GM23248 (cell line): ENCODE measurements around the gene TIAM2. TPM values are rescaled to one million over a fixed set of nuclear protein-coding genes. Genes with fewer than 3 reads are reported as not detected.

Experiments
- DNase-seq: peaks from one replicate; pipeline ENCODE4 v3.0.0-alpha.2; 2015
- H2AFZ ChIP-seq: fragments of 200-600 bp; sonication (generic); 2 replicates; pipeline ENCODE4 v1.6.1; 2016; ENCODE audit warnings: antibody characterized with exemption
- H3F3A ChIP-seq: fragments of 200-600 bp; sonication (generic); 2 replicates; pipeline ENCODE4 v1.6.1; 2016; ENCODE audit warnings: mild to moderate bottlenecking, antibody characterized with exemption, mixed run types; ENCODE audit not compliant: insufficient read depth
- H3K27ac ChIP-seq: fragments of 200-600 bp; sonication (generic); 2 replicates; pipeline ENCODE4 v1.5.1; 2016; ENCODE audit warnings: mild to moderate bottlenecking
- H3K27me3 ChIP-seq: fragments of 200-600 bp; sonication (generic); replicated peaks from 2 replicates; pipeline ENCODE4 v1.6.1; 2016; ENCODE audit warnings: mild to moderate bottlenecking; ENCODE audit not compliant: insufficient read depth
- H3K36me3 ChIP-seq: fragments of 200-600 bp; sonication (generic); 2 replicates; pipeline ENCODE4 v1.6.1; 2016; ENCODE audit warnings: low read depth, mild to moderate bottlenecking
- H3K4me1 ChIP-seq: fragments of 200-600 bp; sonication (generic); 2 replicates; pipeline ENCODE4 v1.6.1; 2016; ENCODE audit warnings: mild to moderate bottlenecking; ENCODE audit not compliant: insufficient read depth
- H3K4me2 ChIP-seq: fragments of 200-600 bp; sonication (generic); one replicate; pipeline ENCODE4 v1.6.1; 2016; ENCODE audit warnings: mild to moderate bottlenecking; ENCODE audit not compliant: unreplicated experiment
- H3K4me3 ChIP-seq: fragments of 200-600 bp; sonication (generic); 2 replicates; pipeline ENCODE4 v1.5.1; 2016; ENCODE audit warnings: mild to moderate bottlenecking
- H3K79me2 ChIP-seq: fragments of 200-600 bp; sonication (generic); 2 replicates; pipeline ENCODE4 v1.6.1; 2016; ENCODE audit warnings: mild to moderate bottlenecking; ENCODE audit not compliant: insufficient read depth
- H3K9ac ChIP-seq: fragments of 200-600 bp; sonication (generic); 2 replicates; pipeline ENCODE4 v1.6.1; 2016; ENCODE audit warnings: mild to moderate bottlenecking
- H3K9me2 ChIP-seq: fragments of 200-600 bp; sonication (generic); 2 replicates; pipeline ENCODE4 v1.6.1; 2016; ENCODE audit warnings: mixed run types, mild to moderate bottlenecking, moderate library complexity; ENCODE audit not compliant: insufficient read depth
- H3K9me3 ChIP-seq: fragments of 200-600 bp; sonication (generic); one replicate; pipeline ENCODE4 v1.6.1; 2017; ENCODE audit warnings: low read depth
- H4K20me1 ChIP-seq: fragments of 200-600 bp; sonication (generic); 2 replicates; pipeline ENCODE4 v1.6.0; 2016; ENCODE audit not compliant: insufficient read depth
- EZH2 ChIP-seq: fragments of 200-600 bp; sonication (generic); IDR thresholded peaks from 2 replicates; pipeline ENCODE4 v1.6.1; 2018; ENCODE audit warnings: antibody characterized with exemption, mild to moderate bottlenecking; ENCODE audit not compliant: insufficient read depth, poor library complexity, severe bottlenecking
- EZH2phosphoT487 ChIP-seq: fragments of 200-600 bp; sonication (generic); IDR thresholded peaks from 2 replicates; pipeline ENCODE4 v1.6.1; 2018; ENCODE audit warnings: antibody characterized with exemption, moderate library complexity, mild to moderate bottlenecking, low read depth; ENCODE audit not compliant: insufficient read depth
- WGBS, 2 experiments: methylation state at CpG; one replicate each; pipeline ENCODE4 v1.1.6; 2015 to 2017; ENCODE audit warnings: low lambda C conversion rate in 2 of 2, low coverage in 1 of 2; ENCODE audit errors: missing lambda C conversion rate in 2 of 2; 5-methylcytosine and 5-hydroxymethylcytosine counted together
- in situ Hi-C: fragments of 300-500 bp; cut with MboI; formaldehyde crosslinking; loops from 2 replicates; pipeline ENCODE4 v1.15.0; 2020
- polyA plus RNA-seq: library from polyadenylated mRNA; unstranded; fragments of >200 nt; fragmentation: Nextera tagmentation; extraction: Ambion mirVana; gene quantifications from 2 replicates; pipeline ENCODE4 v1.2.1, GENCODE V29; 2016
- total RNA-seq: library from RNA; depleted of rRNA; stranded (reverse); fragments of >200 nt; shearing (Covaris generic); gene quantifications from 2 replicates; pipeline ENCODE4 v1.2.3, GENCODE V29; 2014

TIAM2 gene
- total and polyA plus RNA-seq, 2 experiments from 2014 or later, result 2.4 to 2.6 TPM

- Histone ChIP-seq H3K79me2 (no peaks in the 10 kb centered on the region), H3K9me3 (no peaks in the 10 kb centered on the region), H3K27me3 (no peaks in the 10 kb centered on the region), H3K9me2 (no peaks in the 10 kb centered on the region), H4K20me1 (no peaks in the 10 kb centered on the region), H3K27ac (no peak overlapping the region), H3K4me2 (no peak overlapping the region), H3K9ac (no peak overlapping the region), H3F3A (no peaks in the 10 kb centered on the region), H3K36me3 (no peaks in the 10 kb centered on the region), H2AFZ (no peak overlapping the region), H3K4me3 (no peak overlapping the region), H3K4me1 (peaks cover 22% of the 10 kb centered on the region)
- DNase-seq, result no peak
- 95 to 96% methylated on average over 4 of the region's 4 CpGs for WGBS, 2 experiments
- TF ChIP-seq EZH2 (no peak), EZH2phosphoT487 (no peak)
- in situ Hi-C loops, result no loop called here
Observed at GRCh38 chr6:155089746-155090145, 94.6 kb downstream of the TIAM2 start.

- Histone ChIP-seq H3K27ac (no peak overlapping the region), H3K9me2 (no peaks in the 10 kb centered on the region), H3K79me2 (no peaks in the 10 kb centered on the region), H3K36me3 (no peaks in the 10 kb centered on the region), H3K4me1 (peaks cover 22% of the 10 kb centered on the region), H3K27me3 (no peaks in the 10 kb centered on the region), H2AFZ (no peak overlapping the region), H3F3A (no peaks in the 10 kb centered on the region), H3K9ac (no peak overlapping the region), H3K4me2 (no peak overlapping the region), H3K9me3 (no peaks in the 10 kb centered on the region), H4K20me1 (no peaks in the 10 kb centered on the region), H3K4me3 (no peak overlapping the region)
- TF ChIP-seq EZH2, result no peak
- TF ChIP-seq EZH2phosphoT487, result no peak
- in situ Hi-C loops, result no loop called here
- DNase-seq, result no peak
- 80 to 91% methylated on average over 1 of the region's 1 CpG for WGBS, 2 experiments
Observed at GRCh38 chr6:155090166-155090565, 95.1 kb downstream of the TIAM2 start.

- Histone ChIP-seq H3K36me3 (no peaks in the 10 kb centered on the region), H3F3A (no peaks in the 10 kb centered on the region), H3K27ac (no peak overlapping the region), H3K4me3 (no peak overlapping the region), H3K9me2 (no peaks in the 10 kb centered on the region), H3K79me2 (no peaks in the 10 kb centered on the region), H3K9me3 (no peaks in the 10 kb centered on the region), H4K20me1 (no peaks in the 10 kb centered on the region), H3K27me3 (no peaks in the 10 kb centered on the region), H3K9ac (no peak overlapping the region), H3K4me1 (peaks cover 17% of the 10 kb centered on the region), H3K4me2 (no peak overlapping the region), H2AFZ (no peak overlapping the region)
- in situ Hi-C loops, result no loop called here
- 93% methylated on average over 10 of the region's 10 CpGs for WGBS, 2 experiments
- TF ChIP-seq EZH2phosphoT487 (no peak), EZH2 (no peak)
- DNase-seq, result no peak
Observed at GRCh38 chr6:155091756-155092155, 96.6 kb downstream of the TIAM2 start.

GRCh38 chr6:155093430-155093829, 98.3 kb downstream of the TIAM2 start:
- in situ Hi-C loops, result no loop called here
- H3K4me3 ChIP-seq, result no peak overlapping the region
- no peaks in the 10 kb centered on the region for H3K79me2 ChIP-seq
- 93 to 95% methylated on average over 7 of the region's 7 CpGs for WGBS, 2 experiments
- no peaks in the 10 kb centered on the region for H3K9me2 ChIP-seq
- DNase-seq, result no peak
- no peak overlapping the region for H3K4me2 ChIP-seq
- no peaks in the 10 kb centered on the region for H3K9me3 ChIP-seq
- peaks cover 17% of the 10 kb centered on the region for H3K4me1 ChIP-seq
- no peaks in the 10 kb centered on the region for H4K20me1 ChIP-seq
- no peak overlapping the region for H2AFZ ChIP-seq
- no peaks in the 10 kb centered on the region for H3K36me3 ChIP-seq
- H3K27me3 ChIP-seq, result no peaks in the 10 kb centered on the region
- TF ChIP-seq EZH2phosphoT487 (no peak), EZH2 (no peak)
- no peak overlapping the region for H3K27ac ChIP-seq
- no peaks in the 10 kb centered on the region for H3F3A ChIP-seq
- H3K9ac ChIP-seq, result no peak overlapping the region

GRCh38 chr6:155100087-155100486, 105.0 kb downstream of the TIAM2 start:
- H3K36me3 ChIP-seq, result no peaks in the 10 kb centered on the region
- H3K4me3 ChIP-seq, result no peak overlapping the region
- H3K9me2 ChIP-seq, result no peaks in the 10 kb centered on the region
- H3K4me1 ChIP-seq, result peaks cover 22% of the 10 kb centered on the region
- H3K27me3 ChIP-seq, result no peaks in the 10 kb centered on the region
- H2AFZ ChIP-seq, result no peak overlapping the region
- no peak overlapping the region for H3K27ac ChIP-seq
- no peaks in the 10 kb centered on the region for H4K20me1 ChIP-seq
- 89 to 92% methylated on average over 8 of the region's 8 CpGs for WGBS, 2 experiments
- H3K4me2 ChIP-seq, result no peak overlapping the region
- H3K9ac ChIP-seq, result no peak overlapping the region
- DNase-seq, result no peak
- peaks cover 9% of the 10 kb centered on the region; the same call in 1 of the 2 replicates for H3F3A ChIP-seq
- TF ChIP-seq EZH2phosphoT487 (no peak), EZH2 (no peak)
- H3K79me2 ChIP-seq, result no peaks in the 10 kb centered on the region
- H3K9me3 ChIP-seq, result no peaks in the 10 kb centered on the region
- in situ Hi-C loops, result no loop called here
